CD4-positive, alpha-beta T cell treated with Interleukin-4 for 4 hours (primary cell): ENCODE results near the gene CIAO3.
"Not testable (repeated sequence)": the region's sequence is repeated elsewhere in the genome, so short reads cannot be mapped to it uniquely, and the experiment has no call there.

Experiments
- DNase-seq: peaks from one replicate; pipeline ENCODE4 v3.0.0-alpha.2; 2020

Gene CIAO3

DNA sequence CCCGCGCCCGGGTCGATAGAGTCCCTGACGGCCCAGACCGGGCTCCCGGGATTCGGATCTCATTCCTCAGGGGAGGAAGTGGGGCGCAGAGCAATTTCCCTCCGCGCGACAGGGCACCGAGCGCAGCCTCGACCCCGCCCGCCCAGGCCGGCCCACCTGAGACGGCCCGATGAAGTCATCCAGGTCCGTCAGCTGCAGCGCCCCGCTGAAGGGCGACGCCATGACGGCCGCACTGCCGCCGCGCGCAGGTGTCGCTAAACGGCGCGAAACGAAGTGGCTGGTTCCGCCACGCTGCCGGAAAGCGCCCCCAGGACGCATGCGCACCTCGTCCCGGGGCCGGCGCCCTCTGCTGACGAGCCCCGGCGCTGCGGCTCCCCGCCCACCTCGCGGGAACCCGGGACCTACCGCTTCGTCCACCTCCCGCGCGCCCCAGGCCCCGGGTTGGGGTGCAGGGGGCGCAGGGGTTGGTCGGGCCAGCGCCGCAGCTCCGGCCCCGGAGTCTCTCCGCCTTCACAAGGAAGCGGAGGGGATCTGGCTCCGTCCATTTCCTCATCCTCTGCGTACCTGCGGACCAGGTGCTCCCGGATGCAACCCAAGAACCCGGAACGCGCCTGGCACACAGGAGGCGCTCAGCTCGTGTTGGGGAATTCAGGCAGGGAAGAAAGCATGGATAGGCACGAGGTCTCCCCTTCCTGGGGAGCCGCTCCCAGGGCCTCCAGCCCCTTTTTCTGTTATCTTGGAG, at the start of gene CIAO3:
Gene CIAO3 (minus strand): TSS at position 234 of the 742 bp plus-strand sequence. CDS start 12 bp downstream, at position 222.
- peak; percentile 90 for DNase-seq

DNA sequence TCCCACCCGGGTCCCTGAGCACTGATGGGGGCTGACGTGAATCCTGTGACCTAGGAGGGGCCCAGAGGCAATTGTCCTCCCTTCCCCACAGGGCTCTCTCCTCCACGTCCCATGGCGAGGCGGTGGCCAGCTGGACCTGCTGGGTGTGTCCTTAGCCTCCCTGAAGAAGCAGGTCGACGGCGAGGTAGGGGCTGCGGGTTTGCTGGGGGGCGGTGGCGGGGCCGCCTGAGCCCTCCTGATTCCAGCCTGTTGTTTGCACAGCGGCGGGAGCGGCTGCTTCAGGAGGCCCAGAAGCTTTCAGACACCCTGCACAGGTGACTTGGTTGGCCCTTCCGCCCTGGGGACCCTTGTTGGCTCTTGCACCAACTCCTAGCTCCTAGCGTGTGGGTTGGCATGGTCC, 49.3 kb upstream of the CIAO3 start:
- no peak for DNase-seq

DNA sequence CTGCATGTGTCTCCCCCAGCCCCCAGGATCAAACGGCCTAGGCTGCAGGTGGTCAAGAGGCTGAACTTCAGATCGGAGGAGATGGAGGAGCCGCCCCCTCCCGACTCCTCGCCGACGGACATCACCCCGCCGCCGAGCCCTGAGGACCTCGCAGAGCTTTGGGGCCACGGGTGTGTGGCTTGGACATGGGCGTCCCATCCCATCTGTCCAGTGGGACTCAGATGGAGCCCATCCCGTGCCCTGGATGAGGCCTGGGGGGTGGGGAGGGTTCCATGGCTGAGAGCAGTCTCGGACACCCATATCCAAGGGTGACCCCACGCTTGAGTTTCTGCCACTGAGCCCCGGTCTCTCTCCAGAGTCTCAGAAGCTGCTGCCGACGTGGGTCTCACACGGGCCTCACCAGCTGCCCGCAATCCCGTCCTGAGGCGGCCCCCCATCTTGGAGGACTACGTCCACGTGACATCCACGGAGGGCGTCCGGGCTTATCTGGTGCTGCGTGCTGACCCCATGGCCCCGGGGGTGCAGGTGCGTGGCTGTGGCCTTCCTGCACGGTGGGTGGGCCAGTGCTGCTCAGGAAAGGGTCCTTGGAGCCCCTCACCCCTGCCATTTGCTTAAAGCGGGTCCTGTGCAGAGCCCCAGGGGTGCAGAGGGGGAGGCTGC, 48.5 kb upstream of the CIAO3 start:
- no peak for DNase-seq

DNA sequence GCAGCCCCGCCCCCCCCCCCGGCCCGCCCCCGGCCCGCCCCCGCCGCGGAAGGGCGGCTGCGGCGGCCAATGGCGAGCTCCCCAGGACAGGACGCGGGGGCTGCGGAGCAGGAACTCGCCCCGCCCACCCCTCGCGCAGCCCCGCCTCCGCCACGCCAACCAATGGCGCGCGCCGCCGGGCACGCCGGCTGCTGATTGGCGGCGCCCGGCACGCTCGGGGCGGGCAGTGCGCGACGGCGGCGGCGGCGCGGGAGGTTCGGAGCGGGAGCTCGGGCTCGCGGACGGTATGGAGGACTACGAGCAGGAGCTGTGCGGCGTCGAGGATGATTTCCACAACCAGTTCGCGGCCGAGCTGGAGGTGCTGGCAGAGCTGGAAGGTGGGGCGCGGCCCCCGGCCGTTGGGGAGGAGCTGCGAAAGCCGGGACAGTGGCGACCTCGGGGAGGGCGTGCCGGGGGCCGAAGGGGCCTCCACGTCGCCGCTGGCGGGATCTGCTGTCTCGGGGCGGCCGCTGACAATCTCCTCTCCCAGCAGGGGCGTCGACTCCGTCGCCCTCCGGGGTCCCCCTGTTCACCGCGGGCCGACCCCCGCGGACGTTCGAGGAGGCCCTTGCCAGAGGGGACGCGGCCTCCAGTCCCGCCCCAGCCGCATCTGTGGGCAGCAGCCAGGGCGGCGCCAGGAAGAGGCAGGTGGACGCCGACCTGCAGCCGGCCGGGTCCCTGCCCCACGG, 47.8 kb upstream of the CIAO3 start, which contains the start of gene CHTF18:
Gene CHTF18 (plus strand): TSS at position 222 of the 728 bp plus-strand sequence. CDS start 65 bp downstream, at position 287.
- DNase-seq: peak; percentile 93

GRCh38 chr16:787978-788398, 47.2 kb upstream of the CIAO3 start, which contains the start of gene RPUSD1:
Gene RPUSD1, minus strand, starts transcription at chr16:788381. Its CDS starts 644 bp downstream, at chr16:787737.
- DNase-seq: no peak

DNA sequence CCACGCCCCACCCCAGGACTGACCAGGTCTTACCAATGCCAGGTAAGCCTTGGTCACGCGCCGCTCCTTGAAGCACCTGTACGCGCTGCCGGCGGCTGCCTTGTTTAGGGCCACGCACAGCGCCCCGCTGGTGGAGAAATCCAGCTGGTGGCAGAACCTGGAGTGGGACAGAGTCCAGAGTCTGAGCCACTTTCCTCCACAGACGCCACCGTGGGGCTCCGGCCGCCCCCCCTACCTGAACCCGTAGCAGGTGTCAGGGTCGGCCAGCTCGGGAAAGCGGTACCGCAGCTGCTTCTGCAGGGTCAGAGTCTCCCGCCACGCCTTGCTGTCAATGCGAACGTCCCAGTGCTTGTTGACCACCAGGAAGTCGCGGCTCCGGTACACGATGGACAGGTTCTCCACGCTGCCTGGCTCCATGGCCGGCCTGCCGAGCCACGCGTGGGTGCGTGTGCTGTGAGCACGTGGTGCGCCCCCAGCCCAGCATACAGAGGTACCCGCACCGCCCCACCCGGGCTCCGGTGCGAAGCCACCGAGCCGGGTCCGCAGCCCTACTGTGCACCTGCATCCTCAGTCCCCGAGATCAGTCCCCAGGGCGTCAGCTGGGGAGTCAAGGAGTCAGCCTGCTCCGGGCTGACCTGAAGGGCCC, 46.6 kb upstream of the CIAO3 start:
- no peak for DNase-seq

- peak; percentile 55 for DNase-seq
These were observed 45.1 kb upstream of the CIAO3 start for GRCh38 chr16:785563-786535.

- DNase-seq: no peak
These were observed 43.6 kb upstream of the CIAO3 start for GRCh38 chr16:784431-784830.

- DNase-seq: no peak
These were observed 42.8 kb upstream of the CIAO3 start for GRCh38 chr16:783404-784161.

DNA sequence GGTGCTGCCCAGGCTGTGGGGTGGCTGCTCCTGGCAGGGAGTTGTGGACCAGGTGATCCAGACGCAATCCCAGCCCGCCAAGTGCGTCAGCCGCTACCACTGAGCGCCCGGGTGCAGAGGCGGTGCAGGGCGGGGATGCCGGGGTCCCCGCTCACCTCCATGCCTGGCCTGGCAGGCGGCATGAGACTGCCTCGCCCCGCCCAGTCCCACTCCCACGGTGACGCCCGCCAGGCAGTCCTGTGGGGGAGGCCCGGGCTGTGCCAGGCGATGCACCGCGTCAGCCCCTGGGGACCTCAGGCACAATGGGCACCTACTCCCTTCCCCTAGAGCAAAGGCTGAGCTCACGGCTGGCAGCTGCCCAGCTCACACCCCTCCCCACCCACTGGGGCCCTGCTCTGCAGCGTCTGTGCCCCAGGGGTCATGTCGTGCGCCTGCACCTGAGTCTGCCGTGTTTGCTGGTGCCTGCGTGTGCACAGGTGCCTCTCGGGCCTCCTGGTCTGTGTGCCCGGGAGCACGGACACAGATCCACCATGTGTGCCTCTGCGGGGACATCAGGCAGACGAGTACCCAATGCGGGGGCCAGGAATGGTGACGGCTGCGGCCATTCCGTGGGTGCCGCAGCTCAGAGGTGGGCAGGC, 42.1 kb upstream of the CIAO3 start:
- no peak for DNase-seq

- no peak for DNase-seq
These were observed 41.5 kb upstream of the CIAO3 start for GRCh38 chr16:782258-782657.

- DNase-seq: no peak
These were observed 40.7 kb upstream of the CIAO3 start for GRCh38 chr16:781346-782010.

GRCh38 chr16:780296-780695, 39.5 kb upstream of the CIAO3 start:
- no peak for DNase-seq

DNA sequence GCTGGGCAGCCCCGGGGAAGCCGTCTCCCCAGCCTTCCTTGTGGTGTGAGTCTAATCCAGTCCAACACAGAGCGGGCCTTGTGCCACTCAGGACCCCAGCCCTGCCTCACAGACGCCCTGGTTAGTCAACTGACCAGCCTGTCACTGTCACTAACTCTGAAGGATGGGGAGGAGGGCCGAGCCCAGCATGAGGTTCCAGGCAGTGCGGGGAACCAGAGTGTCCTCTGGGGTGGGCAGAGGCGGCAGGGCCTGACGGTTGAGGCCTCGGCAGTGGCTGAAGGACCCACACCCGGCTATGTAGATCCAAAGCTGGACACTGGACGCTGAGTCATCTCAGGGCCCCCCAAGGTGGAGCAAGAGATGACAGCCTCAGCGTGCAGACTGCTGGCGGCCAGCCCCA, 38.8 kb upstream of the CIAO3 start:
- no peak for DNase-seq

DNA sequence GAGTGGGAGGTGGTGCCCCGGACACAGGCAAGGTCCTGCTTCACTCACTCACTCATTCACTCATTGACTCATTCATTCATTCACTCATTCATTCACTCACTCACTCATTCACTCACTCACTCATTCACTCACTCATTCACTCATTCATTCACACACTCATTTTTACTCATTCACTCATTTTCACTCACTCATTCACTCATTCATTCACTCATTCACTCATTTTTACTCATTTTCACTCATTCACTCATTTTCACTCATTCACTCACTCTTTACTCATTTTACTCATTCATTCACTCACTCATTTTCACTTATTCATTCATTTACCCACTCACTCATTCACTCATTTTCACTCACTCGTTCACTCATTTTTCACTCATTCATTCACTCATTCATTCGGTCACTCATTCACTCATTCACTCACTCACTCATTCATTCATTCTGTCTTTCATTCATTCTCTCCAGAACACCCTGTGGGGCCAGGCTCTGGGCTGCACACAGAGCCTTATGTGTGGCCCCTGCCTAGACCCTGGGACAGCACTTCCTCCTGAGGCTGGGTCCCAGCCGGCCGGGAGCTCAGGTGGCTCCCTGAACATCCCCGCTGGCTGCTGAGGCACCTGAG, 38.2 kb upstream of the CIAO3 start:
- DNase-seq: no peak

GRCh38 chr16:778447-778846, 37.6 kb upstream of the CIAO3 start:
- no peak for DNase-seq

GRCh38 chr16:777826-778225, 37.0 kb upstream of the CIAO3 start:
- no peak for DNase-seq

DNA sequence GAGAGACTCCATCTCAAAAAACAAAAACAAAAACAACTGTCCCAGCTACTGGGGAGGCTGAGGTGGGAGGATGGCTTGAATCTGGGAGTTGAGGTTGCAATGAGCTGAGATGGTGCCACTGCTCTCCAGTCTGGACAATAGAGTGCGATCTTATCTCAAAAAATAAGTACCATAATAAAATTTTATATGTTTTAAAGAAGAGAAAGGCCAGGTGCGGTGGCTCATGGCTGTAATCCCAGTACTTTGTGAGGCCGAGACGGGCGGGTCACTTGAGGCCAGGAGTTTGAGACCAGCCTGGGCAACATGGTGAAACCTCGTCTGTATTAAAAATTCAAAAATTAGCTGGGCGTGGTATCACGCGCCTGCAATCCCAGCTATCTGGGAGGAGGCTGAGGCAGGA, 36.0 kb upstream of the CIAO3 start:
- no peak for DNase-seq

DNA sequence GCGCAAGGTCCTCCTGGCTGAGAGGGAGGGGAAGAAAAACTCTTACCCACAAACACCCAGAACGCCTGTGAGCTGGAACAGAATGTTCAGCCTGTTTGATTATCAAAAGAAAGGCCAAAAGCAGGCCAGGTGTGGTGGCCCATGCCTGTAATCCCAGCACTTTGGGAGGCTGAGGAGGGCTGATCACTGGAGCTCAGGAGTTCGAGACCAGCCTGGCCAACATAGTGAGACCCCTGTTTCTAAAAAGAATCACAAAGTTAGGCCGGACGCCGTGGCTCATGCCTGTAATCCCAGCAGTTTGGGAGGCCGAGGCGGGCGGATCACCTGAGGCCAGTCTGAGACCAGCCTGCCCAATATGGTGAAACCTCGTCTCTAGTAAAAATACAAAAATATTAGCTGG, 35.5 kb upstream of the CIAO3 start:
- DNase-seq: not testable (repeated sequence)
